Astrocyte (in vitro differentiated cells and primary cell): ENCODE measurements around the gene NRN1L. TPM values are rescaled to one million over a fixed set of nuclear protein-coding genes. Genes with fewer than 3 reads are reported as not detected.
A peak's percentile ranks its signal among the peaks of the same experiment; 100 is the strongest.
"Not testable (repeated sequence)": the region's sequence is repeated elsewhere in the genome, so short reads cannot be mapped to it uniquely, and the experiment has no call there.

Experiments
- DNase-seq: peaks from one replicate; pipeline ENCODE4 v3.0.0-alpha.2; 2010; ENCODE audit warnings: low read depth
- FAIRE-seq: peaks from 2 replicates; lab custom pipeline; 2011; peaks lifted over from hg19 to GRCh38; lab: Jason Lieb, UNC
- H2AFZ ChIP-seq: 2 replicates; pipeline ENCODE4 v1.6.0; 2012; ENCODE audit warnings: low read depth, low read length, inconsistent platforms
- H3K27ac ChIP-seq: 2 replicates; pipeline ENCODE4 v1.5.1; 2011; ENCODE audit warnings: low read depth, low read length, inconsistent platforms
- H3K27me3 ChIP-seq: 2 replicates; pipeline ENCODE4 v1.6.0; 2011; ENCODE audit warnings: low read length, inconsistent platforms; ENCODE audit not compliant: insufficient read depth
- H3K36me3 ChIP-seq: 2 replicates; pipeline ENCODE4 v1.5.1; 2011; ENCODE audit warnings: low read length, inconsistent platforms; ENCODE audit not compliant: insufficient read depth
- H3K4me1 ChIP-seq: 2 replicates; pipeline ENCODE4 v1.5.1; 2011; ENCODE audit warnings: low read length, inconsistent platforms; ENCODE audit not compliant: insufficient read depth
- H3K4me2 ChIP-seq: 2 replicates; pipeline ENCODE4 v1.6.0; 2012; ENCODE audit warnings: low read length, inconsistent platforms
- H3K4me3 ChIP-seq: 2 replicates; pipeline ENCODE4 v1.5.1; 2011; ENCODE audit warnings: low read depth, mild to moderate bottlenecking, low read length, inconsistent platforms; ENCODE audit not compliant: insufficient read depth
- H3K79me2 ChIP-seq: 2 replicates; pipeline ENCODE4 v1.6.0; 2012; ENCODE audit warnings: mild to moderate bottlenecking, low read length, inconsistent platforms; ENCODE audit not compliant: insufficient read depth
- H3K9ac ChIP-seq: 2 replicates; pipeline ENCODE4 v1.6.0; 2012; ENCODE audit warnings: mild to moderate bottlenecking, low read length, inconsistent platforms
- H3K9me3 ChIP-seq: 2 replicates; pipeline ENCODE4 v1.5.1; 2012; ENCODE audit warnings: low read depth, mild to moderate bottlenecking, low read length, inconsistent platforms; ENCODE audit not compliant: insufficient read depth
- H4K20me1 ChIP-seq: 2 replicates; pipeline ENCODE4 v1.6.0; 2012; ENCODE audit warnings: low read length, inconsistent platforms; ENCODE audit not compliant: insufficient read depth
- H3K27ac Mint-ChIP-seq: one replicate; pipeline ENCODE4 v1.8.0; 2021; ENCODE audit warnings: mild to moderate bottlenecking, mixed read lengths; ENCODE audit not compliant: unreplicated experiment
- H3K27me3 Mint-ChIP-seq: one replicate; pipeline ENCODE4 v1.8.0; 2021; ENCODE audit warnings: low read depth, mixed read lengths; ENCODE audit not compliant: unreplicated experiment
- H3K36me3 Mint-ChIP-seq: one replicate; pipeline ENCODE4 v1.8.0; 2021; ENCODE audit warnings: low read depth, mixed read lengths; ENCODE audit not compliant: unreplicated experiment
- H3K4me1 Mint-ChIP-seq: one replicate; pipeline ENCODE4 v1.8.0; 2021; ENCODE audit warnings: low read depth, mixed read lengths; ENCODE audit not compliant: unreplicated experiment
- H3K4me3 Mint-ChIP-seq: one replicate; pipeline ENCODE4 v1.8.0; 2021; ENCODE audit warnings: mild to moderate bottlenecking, moderate library complexity, mixed read lengths; ENCODE audit not compliant: unreplicated experiment
- H3K9me3 Mint-ChIP-seq: one replicate; pipeline ENCODE4 v1.8.0; 2021; ENCODE audit warnings: mild to moderate bottlenecking, mixed read lengths; ENCODE audit not compliant: unreplicated experiment
- CTCF ChIP-seq: IDR thresholded peaks from 2 replicates; pipeline ENCODE4 v1.5.1; 2011; ENCODE audit warnings: low read depth, mild to moderate bottlenecking, inconsistent platforms, low read length, moderate library complexity; ENCODE audit not compliant: insufficient read depth
- EZH2 ChIP-seq: IDR thresholded peaks from 2 replicates; pipeline ENCODE4 v1.6.1; 2012; ENCODE audit warnings: mild to moderate bottlenecking, low read length, inconsistent platforms; ENCODE audit not compliant: insufficient read depth
- total RNA-seq: library from RNA; stranded (reverse); gene quantifications from 2 replicates; pipeline ENCODE4 v1.2.1, GENCODE V29; 2021

NRN1L gene
- total RNA-seq, 1 donor from 2014 or later = 0.82 TPM

- Mint-ChIP-seq H3K27me3 (no peaks in the 10 kb centered on the region), H3K4me1 (peaks cover 10% of the 10 kb centered on the region), H3K27ac (peak overlapping the region; percentile 34), H3K36me3 (peaks cover 19% of the 10 kb centered on the region), H3K9me3 (no peaks in the 10 kb centered on the region), H3K4me3 (no peak overlapping the region)
- Histone ChIP-seq H4K20me1 (peaks cover 24% of the 10 kb centered on the region), H3K9ac (no peak overlapping the region), H3K27me3 (no peaks in the 10 kb centered on the region), H3K9me3 (no peaks in the 10 kb centered on the region), H3K36me3 (no peaks in the 10 kb centered on the region), H3K4me1 (no peaks in the 10 kb centered on the region), H3K4me2 (no peak overlapping the region), H3K27ac (no peak overlapping the region), H2AFZ (no peak overlapping the region), H3K79me2 (peaks cover 3% of the 10 kb centered on the region), H3K4me3 (no peak overlapping the region)
- no peak for TF ChIP-seq CTCF
- no peak for TF ChIP-seq EZH2
- DNase-seq = no peak
- no peak for FAIRE-seq
Measured at GRCh38 chr16:67910158-67910557, 25.5 kb downstream of the NRN1L start.

GRCh38 chr16:67914758-67915495 is 30.2 kb downstream of the NRN1L start:
- no peaks in the 10 kb centered on the region for H3K27me3 ChIP-seq
- H3K36me3 Mint-ChIP-seq = peaks cover 12% of the 10 kb centered on the region
- no peaks in the 10 kb centered on the region for H3K27me3 Mint-ChIP-seq
- no peaks in the 10 kb centered on the region for H3K9me3 ChIP-seq
- FAIRE-seq (no peak), DNase-seq (no peak)
- H3K4me3 ChIP-seq = no peak overlapping the region
- H3K36me3 ChIP-seq = no peaks in the 10 kb centered on the region
- no peak overlapping the region for H3K4me3 Mint-ChIP-seq
- H3K27ac Mint-ChIP-seq = no peak overlapping the region
- no peak overlapping the region for H3K4me2 ChIP-seq
- no peak overlapping the region for H3K9ac ChIP-seq
- no peak overlapping the region for H2AFZ ChIP-seq
- TF ChIP-seq EZH2 (no peak), CTCF (no peak)
- peaks cover 30% of the 10 kb centered on the region for H3K4me1 Mint-ChIP-seq
- H3K27ac ChIP-seq = no peak overlapping the region
- no peaks in the 10 kb centered on the region for H3K9me3 Mint-ChIP-seq
- H3K79me2 ChIP-seq = peaks cover 31% of the 10 kb centered on the region
- H3K4me1 ChIP-seq = peaks cover 18% of the 10 kb centered on the region
- peaks cover 60% of the 10 kb centered on the region for H4K20me1 ChIP-seq

GRCh38 chr16:67915496-67915769 is 30.7 kb downstream of the NRN1L start:
- H3K4me1 ChIP-seq = peaks cover 18% of the 10 kb centered on the region
- not testable (repeated sequence) for DNase-seq, H3K27ac ChIP-seq, H3K4me3 Mint-ChIP-seq, H3K4me2 ChIP-seq, H3K9me3 Mint-ChIP-seq, H3K4me3 ChIP-seq, H3K9me3 ChIP-seq, H3K9ac ChIP-seq, H3K36me3 ChIP-seq, H3K27ac Mint-ChIP-seq, H3K27me3 ChIP-seq, H2AFZ ChIP-seq, FAIRE-seq, H3K27me3 Mint-ChIP-seq
- H3K79me2 ChIP-seq = peaks cover 29% of the 10 kb centered on the region
- H3K4me1 Mint-ChIP-seq = peaks cover 30% of the 10 kb centered on the region
- peaks cover 10% of the 10 kb centered on the region for H3K36me3 Mint-ChIP-seq
- H4K20me1 ChIP-seq = peaks cover 64% of the 10 kb centered on the region
